ENCODE data around the gene CLASP1. TPM values are rescaled to one million over a fixed set of nuclear protein-coding genes. Genes with fewer than 3 reads are reported as not detected.

The CLASP1 gene
- total and polyA plus RNA-seq, 2 of the 8 experiments (the other 6 are each of a cell fraction or from before 2014, with no cell fraction given), result 7.3 to 53.9 TPM

DNA sequence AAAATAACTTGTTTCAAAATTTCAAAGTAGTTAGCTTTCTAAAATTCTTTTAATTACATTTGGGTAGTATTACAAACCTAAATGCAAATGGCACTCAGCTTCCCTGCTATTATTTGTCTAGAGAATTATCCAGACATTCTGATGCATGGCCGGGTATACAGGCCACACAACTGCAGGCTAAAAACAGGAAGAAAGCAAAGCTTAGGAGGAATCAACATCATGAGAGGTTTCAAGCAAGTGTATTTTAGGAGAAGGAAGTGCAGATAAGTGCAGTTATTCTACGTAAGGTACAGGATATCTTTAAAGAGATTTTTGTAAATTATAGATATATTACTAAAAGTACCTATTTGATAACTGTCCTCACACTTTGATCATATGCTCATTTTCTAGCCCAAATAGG lies 165.4 kb downstream of the CLASP1 start (continued):
- TF ChIP-seq CHD7 (IDR thresholded peaks at IDR 0.05; ENCODE audit: insufficient replicate concordance, low read length) (no peak), BACH1 (IDR thresholded peaks at IDR 0.05; ENCODE audit: low read length) (no peak), SP2 (IDR thresholded peaks at IDR 0.05; ENCODE audit: low read length) (no peak), KDM5A (IDR thresholded peaks at IDR 0.05; ENCODE audit: low read length) (no peak), RAD21 (IDR thresholded peaks at IDR 0.05 in 1 of 2, conservative IDR thresholded peaks at IDR 0.05 in 1 of 2; ENCODE audit: low read depth in 2 of 2, low read length in 2 of 2) (no peak)

Data from H1 (cell line).